Measurements from ENCODE around the gene SEMA5B. TPM values are rescaled to one million over a fixed set of nuclear protein-coding genes. Genes with fewer than 3 reads are reported as not detected.

The SEMA5B gene
- polyA plus RNA-seq, 1 of the 3 experiments (the other 2 are of a cell fraction), result 0.43 TPM

DNA sequence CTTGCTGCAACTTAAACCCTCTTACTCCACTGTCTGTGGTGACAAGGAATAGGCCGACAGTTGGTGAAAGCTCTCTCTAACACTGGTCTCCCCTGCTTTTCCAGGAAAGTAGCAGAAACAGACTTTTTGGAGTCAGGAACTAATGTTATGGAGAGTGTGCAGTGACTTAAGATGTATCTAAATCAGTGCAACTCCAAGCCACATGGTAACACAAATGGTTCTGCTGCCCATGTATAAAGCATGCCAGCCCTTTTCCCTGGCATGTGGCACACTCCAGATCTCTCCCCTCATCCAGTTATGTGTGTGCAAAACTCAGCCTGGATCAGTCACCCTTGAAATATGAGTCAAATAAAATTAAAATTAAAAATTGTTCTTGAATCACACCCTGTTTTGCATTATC, 55.4 kb downstream of the SEMA5B start:
- H3K4me2 ChIP-seq, result no peak overlapping the region
- no peaks in the 10 kb centered on the region for H3K9me3 ChIP-seq
- H3F3A ChIP-seq (replicated peaks; ENCODE audit: insufficient read depth), result peaks cover 24% of the 10 kb centered on the region
- TF ChIP-seq, protein P1, sequence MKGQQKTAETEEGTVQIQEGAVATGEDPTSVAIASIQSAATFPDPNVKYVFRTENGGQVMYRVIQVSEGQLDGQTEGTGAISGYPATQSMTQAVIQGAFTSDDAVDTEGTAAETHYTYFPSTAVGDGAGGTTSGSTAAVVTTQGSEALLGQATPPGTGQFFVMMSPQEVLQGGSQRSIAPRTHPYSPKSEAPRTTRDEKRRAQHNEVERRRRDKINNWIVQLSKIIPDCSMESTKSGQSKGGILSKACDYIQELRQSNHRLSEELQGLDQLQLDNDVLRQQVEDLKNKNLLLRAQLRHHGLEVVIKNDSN (IDR thresholded peaks at IDR 0.05; ENCODE audit: borderline replicate concordance, low read depth), result no peak
- TF ChIP-seq POLR2AphosphoS5 (IDR thresholded peaks at IDR 0.05; ENCODE audit: low read depth, low read length), result no peak
- TF ChIP-seq TEAD4 (IDR thresholded peaks at IDR 0.05; ENCODE audit: borderline replicate concordance, insufficient read depth), result no peak
- no peak for TF ChIP-seq NRF1 (IDR thresholded peaks at IDR 0.05; ENCODE audit: low read depth, low read length)
- no peak for TF ChIP-seq TCF12 (IDR thresholded peaks at IDR 0.05)
- no peak for TF ChIP-seq EP300 (IDR thresholded peaks at IDR 0.05; ENCODE audit: borderline replicate concordance in 1 of 2, low read depth in 1 of 2, low read length in 1 of 2)
- TF ChIP-seq USF2 (IDR thresholded peaks at IDR 0.05; ENCODE audit: borderline replicate concordance, low read depth, low read length), result no peak
- no peak for TF ChIP-seq JUND (IDR thresholded peaks at IDR 0.05)
- TF ChIP-seq MAX (IDR thresholded peaks at IDR 0.05; ENCODE audit: low read depth), result no peak
- no peak for TF ChIP-seq FOSL2 (IDR thresholded peaks at IDR 0.05; ENCODE audit: borderline replicate concordance, low read depth)
- TF ChIP-seq FOXM1 (IDR thresholded peaks at IDR 0.05; ENCODE audit: low read depth), result no peak
- no peak for TF ChIP-seq MEF2A (IDR thresholded peaks at IDR 0.05; ENCODE audit: borderline replicate concordance, low read depth)
- TF ChIP-seq GABPA (IDR thresholded peaks at IDR 0.05; ENCODE audit: low read depth), result no peak
- TF ChIP-seq ZBTB33 (IDR thresholded peaks at IDR 0.05; ENCODE audit: borderline replicate concordance, low read depth), result no peak
- TF ChIP-seq SIN3A (IDR thresholded peaks at IDR 0.05; ENCODE audit: borderline replicate concordance, low read depth, low read length), result no peak
- TF ChIP-seq CHD2 (IDR thresholded peaks at IDR 0.05; ENCODE audit: low read length, partially characterized antibody), result no peak
- no peak for TF ChIP-seq RFX5 (IDR thresholded peaks at IDR 0.05; ENCODE audit: low read length)
- TF ChIP-seq SMC3 (IDR thresholded peaks at IDR 0.05; ENCODE audit: low read depth, low read length), result no peak
- no peak for TF ChIP-seq RAD21 (IDR thresholded peaks at IDR 0.05; ENCODE audit: low read length)
- TF ChIP-seq, protein P2, sequence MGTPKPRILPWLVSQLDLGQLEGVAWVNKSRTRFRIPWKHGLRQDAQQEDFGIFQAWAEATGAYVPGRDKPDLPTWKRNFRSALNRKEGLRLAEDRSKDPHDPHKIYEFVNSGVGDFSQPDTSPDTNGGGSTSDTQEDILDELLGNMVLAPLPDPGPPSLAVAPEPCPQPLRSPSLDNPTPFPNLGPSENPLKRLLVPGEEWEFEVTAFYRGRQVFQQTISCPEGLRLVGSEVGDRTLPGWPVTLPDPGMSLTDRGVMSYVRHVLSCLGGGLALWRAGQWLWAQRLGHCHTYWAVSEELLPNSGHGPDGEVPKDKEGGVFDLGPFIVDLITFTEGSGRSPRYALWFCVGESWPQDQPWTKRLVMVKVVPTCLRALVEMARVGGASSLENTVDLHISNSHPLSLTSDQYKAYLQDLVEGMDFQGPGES (IDR thresholded peaks at IDR 0.05; ENCODE audit: low read depth, low read length), result no peak
- H3K27me3 ChIP-seq (ENCODE audit: insufficient read depth), result no peaks in the 10 kb centered on the region
- no peaks in the 10 kb centered on the region for H3K36me3 ChIP-seq (replicated peaks in 1 of 2; ENCODE audit: control insufficient read depth in 1 of 2, insufficient read depth in 2 of 2, low read length in 1 of 2)
- peaks cover 28 to 50% of the 10 kb centered on the region in 2 experiments for H3K4me1 ChIP-seq (ENCODE audit: control insufficient read depth in 1 of 2, insufficient read depth in 2 of 2, low read depth in 1 of 2, low read length in 1 of 2)
- H3K9ac ChIP-seq, result no peak overlapping the region
- no peaks in the 10 kb centered on the region for H4K20me1 ChIP-seq (ENCODE audit: insufficient read depth)
- H3K79me2 ChIP-seq (ENCODE audit: insufficient read depth), result no peaks in the 10 kb centered on the region
- H3K4me3 ChIP-seq (ENCODE audit: low read depth in 2 of 2, low read length in 1 of 2), result no peak overlapping the region
- 80% methylated on average over 1 of the region's 1 CpG for WGBS (ENCODE audit: low lambda C conversion rate)
- POLR2A ChIA-PET, result no interaction called here
- H3K27ac ChIP-seq (ENCODE audit: low read depth in 2 of 2, low read length in 1 of 2), result no peak overlapping the region
- no peak for DNase-seq
- CTCF ChIA-PET, result interaction anchor here (1.1 to 5.0 kb wide), 4 partner anchors 11 to 56 kb away, joined by 3 to 45 read pairs (median 16); partner anchors contain the start of gene SEMA5B
- no peak overlapping the region for H2AFZ ChIP-seq (ENCODE audit: low read depth)
- no peaks in the 10 kb centered on the region for H3K9me2 ChIP-seq
